Left kidney (tissue), 8 donors: Measurements from ENCODE around the gene PROX2. TPM values are rescaled to one million over a fixed set of nuclear protein-coding genes. Genes with fewer than 3 reads are reported as not detected.

Experiments
- DNase-seq: peaks from one replicate; pipeline ENCODE4 v3.0.0-alpha.2; 2013
- long read RNA-seq, 8 donors: transcript quantifications; one replicate each; lab custom pipeline, GENCODE V29; 2026
- polyA plus RNA-seq: library from polyadenylated mRNA; unstranded; fragments of 120-200 nt; gene quantifications from one replicate; pipeline ENCODE4 v1.2.1, GENCODE V29; 2013; ENCODE audit not compliant: insufficient read length

The PROX2 gene, protein sequence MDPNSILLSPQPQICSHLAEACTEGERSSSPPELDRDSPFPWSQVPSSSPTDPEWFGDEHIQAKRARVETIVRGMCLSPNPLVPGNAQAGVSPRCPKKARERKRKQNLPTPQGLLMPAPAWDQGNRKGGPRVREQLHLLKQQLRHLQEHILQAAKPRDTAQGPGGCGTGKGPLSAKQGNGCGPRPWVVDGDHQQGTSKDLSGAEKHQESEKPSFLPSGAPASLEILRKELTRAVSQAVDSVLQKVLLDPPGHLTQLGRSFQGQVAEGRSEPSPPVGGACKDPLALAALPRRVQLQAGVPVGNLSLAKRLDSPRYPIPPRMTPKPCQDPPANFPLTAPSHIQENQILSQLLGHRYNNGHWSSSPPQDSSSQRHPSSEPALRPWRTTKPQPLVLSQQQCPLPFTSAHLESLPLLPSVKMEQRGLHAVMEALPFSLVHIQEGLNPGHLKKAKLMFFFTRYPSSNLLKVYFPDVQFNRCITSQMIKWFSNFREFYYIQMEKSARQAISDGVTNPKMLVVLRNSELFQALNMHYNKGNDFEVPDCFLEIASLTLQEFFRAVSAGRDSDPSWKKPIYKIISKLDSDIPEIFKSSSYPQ
- 4.3 TPM for polyA plus RNA-seq
- long read RNA-seq, donor 1 = 0 reads
- long read RNA-seq, donor 2 = 0 reads
- long read RNA-seq, donor 3 = 0 reads
- long read RNA-seq, donor 4 = 0 reads
- long read RNA-seq, donor 5 = 0 reads
- long read RNA-seq, donor 6 = 0 reads
- long read RNA-seq, donor 7 = 0 reads
- long read RNA-seq, donor 8 = 0 reads

- no peak for DNase-seq
Measured at GRCh38 chr14:74875941-74876913, at the start of gene PROX2. Gene PROX2, minus strand, starts transcription at chr14:74876145. Its CDS starts 12,311 bp downstream, at chr14:74863834.

DNA sequence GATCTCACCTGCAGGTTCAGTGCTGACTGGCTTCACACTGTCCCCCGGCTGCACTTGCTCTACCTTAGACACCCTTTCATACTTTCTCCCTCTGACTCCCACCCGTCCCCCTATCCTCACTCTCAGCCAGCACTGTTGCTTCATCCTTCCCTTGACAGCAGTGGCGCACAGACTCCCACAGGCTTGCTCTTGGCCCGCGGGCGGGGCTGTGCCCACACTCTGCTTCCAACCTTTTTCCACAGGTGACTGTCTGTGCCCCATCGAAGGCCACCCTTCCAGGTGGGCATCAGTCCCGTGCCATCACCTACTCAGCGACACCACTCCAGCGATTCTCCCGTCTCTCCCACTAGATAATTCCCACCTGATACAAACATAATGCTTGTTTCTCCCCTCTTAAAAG, 48.1 kb upstream of the PROX2 start:
- DNase-seq = no peak

DNA sequence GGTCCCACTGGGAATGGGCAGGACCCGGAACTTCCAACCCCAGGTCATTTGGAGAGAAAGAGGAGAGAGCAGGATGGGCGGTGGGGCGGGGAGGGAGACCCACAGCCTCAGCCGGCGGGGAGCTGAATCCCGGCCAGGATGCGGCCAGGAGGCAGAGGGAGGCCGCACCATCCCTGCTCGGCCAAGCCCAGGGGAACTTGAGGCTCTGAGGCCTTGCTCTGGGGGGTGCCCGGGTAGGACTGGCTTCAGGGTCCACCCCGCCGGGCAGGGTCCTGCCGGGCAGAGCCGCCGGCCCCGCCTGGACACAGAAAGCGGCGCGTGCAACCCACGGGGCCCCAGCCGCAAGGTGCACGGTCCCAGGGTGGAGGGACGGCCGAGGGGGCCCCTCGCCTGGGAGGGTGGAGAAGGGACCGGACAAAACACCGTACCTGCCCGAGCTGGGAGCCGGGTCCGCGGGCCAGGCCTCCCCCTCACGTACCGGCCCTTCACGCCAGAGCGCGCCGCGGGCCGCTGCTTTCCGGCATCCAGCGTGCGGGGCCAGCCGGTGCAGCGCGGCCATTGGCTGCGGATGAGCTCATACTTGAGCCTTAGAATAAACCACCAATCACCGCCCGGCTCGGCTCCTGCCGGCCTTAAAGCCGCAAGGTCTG, 46.9 kb upstream of the PROX2 start, which contains the start of gene RPS6KL1:
RPS6KL1 (minus strand) TSS at position 509 of the 650 bp plus-strand sequence. CDS start 1,719 bp downstream, outside the sequence.
- peak; percentile 69 for DNase-seq

DNA sequence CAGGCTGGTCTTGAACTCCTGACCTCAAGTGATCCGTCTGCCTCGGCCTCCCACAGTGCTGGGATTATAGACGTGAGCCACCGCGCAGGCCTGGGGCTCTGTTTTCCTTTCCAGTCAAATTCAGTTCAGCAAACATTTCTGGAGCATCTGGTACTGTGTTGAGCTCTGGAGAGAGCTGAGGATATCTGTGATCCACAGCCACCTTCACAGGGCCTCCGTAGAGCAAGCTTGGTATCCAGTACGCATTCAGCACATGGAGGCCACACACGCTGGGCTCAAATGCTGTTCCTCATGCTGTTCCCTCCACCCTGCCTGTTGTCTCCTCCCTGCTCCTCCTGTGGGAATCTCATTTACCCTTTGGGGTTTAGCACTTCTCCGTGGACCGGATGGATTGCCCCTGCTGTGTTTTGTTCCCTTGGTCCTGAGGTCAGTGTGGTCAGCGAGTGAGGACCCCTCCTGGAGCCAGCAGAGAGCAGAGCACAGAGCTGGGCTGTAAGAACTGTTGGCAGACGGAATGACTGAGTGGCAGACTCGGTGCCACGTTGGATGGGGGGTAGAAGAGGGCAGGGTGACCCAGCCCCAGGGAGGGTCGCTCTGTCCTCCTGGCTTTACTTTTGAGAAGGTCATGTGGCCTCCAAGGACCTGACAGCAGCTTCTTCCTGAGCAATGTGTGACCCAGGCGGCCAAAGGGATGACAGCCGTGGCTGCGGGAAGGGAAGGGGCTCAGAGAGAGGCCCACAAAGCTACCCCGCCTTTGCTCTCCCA, 46.2 kb upstream of the PROX2 start:
- no peak for DNase-seq

GRCh38 chr14:74921053-74921620, 45.2 kb upstream of the PROX2 start:
- no peak for DNase-seq

DNA sequence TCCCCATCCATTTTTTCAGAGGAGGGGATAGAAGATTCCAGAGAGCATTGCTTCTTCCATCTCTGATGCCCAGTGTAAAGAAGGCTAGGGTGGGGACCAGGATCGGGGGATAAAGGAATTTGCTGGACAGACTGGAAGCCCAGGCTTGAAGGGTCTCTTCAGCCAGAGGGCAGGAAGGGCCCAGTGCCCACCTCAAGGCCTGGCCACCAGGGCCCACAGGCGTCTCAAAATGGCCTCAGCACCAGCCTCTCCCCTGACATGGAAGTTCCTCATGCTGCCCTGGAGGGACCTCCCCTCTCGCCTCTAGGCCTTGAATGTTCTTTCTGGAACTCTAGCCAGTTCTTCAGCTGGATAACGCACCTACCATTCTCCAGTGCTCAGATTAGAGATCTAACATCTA, 44.3 kb upstream of the PROX2 start:
- no peak for DNase-seq

DNA sequence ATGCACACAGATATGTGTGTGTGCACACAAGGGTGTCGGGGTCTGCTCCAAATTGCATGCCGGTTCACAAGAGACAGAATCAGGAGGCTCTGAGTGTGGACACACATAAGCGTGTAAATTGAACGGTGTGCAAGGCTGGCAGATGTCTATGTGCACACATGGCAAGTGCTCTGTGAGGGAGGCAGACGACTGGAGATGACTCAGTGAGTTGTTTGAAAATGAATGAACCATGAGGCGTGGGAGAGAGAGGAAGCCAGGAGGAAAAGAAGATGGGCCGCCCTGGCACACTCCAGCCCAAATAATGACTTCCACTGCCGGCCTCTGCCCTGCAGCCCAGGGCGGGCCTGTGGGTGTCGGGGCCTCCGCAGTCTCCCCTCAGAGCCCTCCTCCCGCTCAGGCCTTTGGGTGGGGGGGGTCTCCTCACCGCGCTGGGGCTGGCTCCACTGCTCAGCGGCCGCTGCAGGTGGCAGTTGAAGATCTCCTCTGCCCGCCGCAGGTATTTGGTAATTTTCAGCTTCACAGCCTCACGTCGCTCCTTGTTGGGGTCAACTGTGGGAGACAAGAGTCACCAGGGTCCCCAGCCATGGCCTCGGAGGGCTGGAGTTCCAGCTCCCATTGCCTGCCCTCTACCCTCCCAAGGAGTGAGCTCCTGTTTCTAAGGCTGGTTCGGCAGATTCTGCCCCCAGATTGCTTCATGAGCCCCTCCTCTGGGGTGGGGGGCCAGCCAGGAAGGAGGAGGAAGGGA, 43.6 kb upstream of the PROX2 start:
- DNase-seq = no peak

GRCh38 chr14:74918380-74918779, 42.4 kb upstream of the PROX2 start:
- DNase-seq = no peak

DNA sequence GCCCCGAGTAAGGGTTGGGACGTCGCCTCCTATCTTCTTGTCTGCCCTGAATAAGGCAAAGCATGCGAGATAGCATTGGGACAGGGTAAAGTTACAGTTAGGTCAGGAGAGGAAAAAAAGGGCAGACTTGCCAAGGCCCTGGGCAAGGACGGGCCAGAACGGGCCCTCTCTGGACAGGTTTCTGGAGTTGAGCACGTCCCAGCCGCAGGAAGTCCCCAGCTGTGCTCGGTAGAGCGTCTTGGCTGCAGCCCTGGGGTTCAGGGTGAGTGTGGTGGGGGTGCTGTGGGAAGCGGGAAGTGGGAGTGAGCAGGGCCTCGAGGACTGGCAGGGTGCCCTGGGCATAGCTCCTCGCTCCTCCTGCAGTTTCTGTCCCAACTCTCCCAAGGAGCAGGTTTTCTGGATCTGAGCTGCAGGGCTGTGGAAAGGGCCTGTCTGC, 41.7 kb upstream of the PROX2 start:
- DNase-seq = no peak

- DNase-seq = no peak
Measured at GRCh38 chr14:74917178-74917543, 41.2 kb upstream of the PROX2 start.

GRCh38 chr14:74915826-74916225, 39.9 kb upstream of the PROX2 start:
- no peak for DNase-seq

DNA sequence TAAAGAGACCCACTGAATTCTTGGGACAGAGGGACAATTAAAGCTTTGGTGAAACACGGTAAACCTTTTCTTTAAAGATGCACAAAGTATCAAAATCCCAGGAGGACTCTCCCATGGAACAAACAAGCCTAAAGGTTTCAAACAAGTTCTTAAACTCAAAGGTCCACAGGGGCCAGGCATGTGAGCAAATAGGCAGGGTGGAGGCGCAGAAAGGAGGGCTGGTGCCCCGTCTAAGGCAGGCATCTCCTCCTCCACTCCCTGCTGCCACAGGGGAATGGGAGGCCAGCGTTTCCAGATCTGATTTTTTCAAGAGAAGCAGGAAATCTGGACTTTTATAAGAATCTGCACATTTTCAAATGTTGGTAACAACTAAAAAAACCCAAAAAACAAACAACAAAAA, 39.5 kb upstream of the PROX2 start:
- DNase-seq = no peak

GRCh38 chr14:74913986-74914573, 38.1 kb upstream of the PROX2 start:
- peak; percentile 65 for DNase-seq

GRCh38 chr14:74913393-74913910, 37.5 kb upstream of the PROX2 start:
- no peak for DNase-seq

- DNase-seq = no peak
Measured at GRCh38 chr14:74912801-74913200, 36.9 kb upstream of the PROX2 start.

- DNase-seq = no peak
Measured at GRCh38 chr14:74912111-74912510, 36.2 kb upstream of the PROX2 start.

DNA sequence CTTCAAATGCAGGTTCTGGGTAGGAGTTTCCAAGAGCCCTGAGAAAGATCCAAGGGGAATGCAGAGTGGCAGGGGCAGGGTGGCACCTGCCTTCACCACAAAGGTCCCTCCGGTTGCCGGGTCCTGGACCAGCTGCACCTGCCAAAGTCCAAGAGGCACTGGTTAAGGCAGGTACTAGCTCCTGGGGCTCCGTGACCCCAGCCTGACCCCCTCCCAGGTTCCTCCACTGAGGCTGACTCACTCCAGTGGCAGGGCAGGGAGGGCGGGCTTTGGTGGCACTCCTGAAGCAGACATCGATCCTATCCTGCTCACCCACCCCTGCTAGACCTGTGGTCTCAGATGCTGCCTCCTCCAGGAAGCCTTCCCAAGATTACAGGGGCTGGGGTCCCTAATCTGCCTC, 35.8 kb upstream of the PROX2 start:
- DNase-seq = no peak

- no peak for DNase-seq
Measured at GRCh38 chr14:74911221-74911620, 35.3 kb upstream of the PROX2 start.

DNA sequence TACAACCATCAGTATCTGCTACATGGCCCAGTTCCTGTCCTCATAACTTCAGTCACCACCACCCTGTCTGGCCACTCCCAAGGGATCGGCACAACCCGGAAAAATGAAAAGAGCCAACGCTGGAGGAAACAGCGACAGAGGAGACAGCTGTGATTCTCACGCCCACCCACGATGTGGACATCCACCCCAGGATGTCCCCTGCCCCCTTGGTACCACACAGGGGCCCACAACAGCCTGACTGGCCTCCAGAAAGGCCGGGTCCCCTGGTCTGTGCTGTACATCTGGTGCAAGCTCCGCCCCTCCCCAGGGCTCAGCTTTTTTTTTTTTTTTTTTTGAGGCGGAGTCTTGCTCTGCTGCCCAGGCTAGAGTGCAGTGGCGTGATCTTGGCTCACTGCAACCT, 34.6 kb upstream of the PROX2 start:
- DNase-seq = no peak
